K562 (cell line): ENCODE measurements around the gene SLC5A11. TPM values are rescaled to one million over a fixed set of nuclear protein-coding genes. Genes with fewer than 3 reads are reported as not detected.
A peak's percentile ranks its signal among the peaks of the same experiment; 100 is the strongest.

ENCODE experiments used
- CREBBP ChIP-seq: IDR thresholded peaks from one replicate; pipeline ENCODE4 v1.6.1; 2012; ENCODE audit warnings: low read depth, mild to moderate bottlenecking, control low read depth, inconsistent platforms, low read length
- DPF2 ChIP-seq: fragments of 450-650 bp; IDR thresholded peaks from 2 replicates; pipeline ENCODE4 v1.6.1; 2016
- IRF2 ChIP-seq: sonication (generic); formaldehyde crosslinking; IDR thresholded peaks from 2 replicates; pipeline ENCODE4 v1.8.1; 2022; ENCODE audit warnings: mild to moderate bottlenecking, missing genetic modification reagents
- MEIS2 ChIP-seq: fragments of 450-650 bp; IDR thresholded peaks from 2 replicates; pipeline ENCODE4 v1.6.1; 2014; ENCODE audit warnings: mild to moderate bottlenecking; ENCODE audit not compliant: partially characterized antibody
- PURB ChIP-seq: sonication (generic); formaldehyde crosslinking; IDR thresholded peaks from 2 replicates; pipeline ENCODE4 v1.9.0; 2021; ENCODE audit warnings: low read depth, mild to moderate bottlenecking, missing genetic modification reagents
- RAD21 ChIP-seq, 2 experiments: fragments of 250-450 bp in 1 of 2; fragments of 450-650 bp in 1 of 2; sonication (Bioruptor Pico) in 1 of 2; formaldehyde crosslinking in 1 of 2; IDR thresholded peaks in 1 of 2; conservative IDR thresholded peaks in 1 of 2; 2 replicates each; pipeline versions ENCODE4 v1.4.0 to v1.8.0; 2020 to 2022; ENCODE audit warnings: mild to moderate bottlenecking in 2 of 2, moderate library complexity in 1 of 2
- RHOXF2B ChIP-seq: fragments of 250-450 bp; sonication (Bioruptor Pico); conservative IDR thresholded peaks from 2 replicates; pipeline ENCODE4 v1.5.1; 2021
- SMARCA5 ChIP-seq: fragments of 450-650 bp; IDR thresholded peaks from 2 replicates; pipeline ENCODE4 v1.6.1; 2016
- ZNF668 ChIP-seq: fragments of 250-450 bp; sonication (Bioruptor Pico); IDR thresholded peaks from 2 replicates; pipeline ENCODE4 v1.8.0; 2022; ENCODE audit warnings: mild to moderate bottlenecking, inconsistent platforms
- polyA plus RNA-seq, 8 experiments: library from polyadenylated mRNA; depleted of rRNA in 4 of 8; stranded (reverse) in 5 of 8; unstranded in 3 of 8; fragments of >200 nt; fragmentation: Nextera tagmentation in 2 of 8; fragmentation: Illumina TruSeq in 1 of 8; extraction: Ambion mirVana in 2 of 8; extraction: Trizol in 1 of 8; gene quantifications; 2 replicates each; pipeline versions ENCODE4 v1.2.1 to v1.2.3, GENCODE V29; 2011 to 2014; ENCODE audit warnings: inconsistent platforms in 1 of 8, missing spikeins in 1 of 8
- total RNA-seq, 7 experiments: library from RNA; depleted of rRNA in 6 of 7; stranded (reverse); fragments of >200 nt in 6 of 7; fragmentation: Illumina TruSeq in 2 of 7; extraction: Trizol in 2 of 7; gene quantifications; 2 replicates each; pipeline versions ENCODE4 v1.2.1 to v1.2.3, GENCODE V29; 2011 to 2021; ENCODE audit warnings: low replicate concordance in 1 of 7
- TF ChIP-seq, protein P1 (sequence below), 2 experiments: fragments of 450-650 bp; IDR thresholded peaks; 2 replicates each; pipeline ENCODE4 v1.6.1; 2016; ENCODE audit warnings: mild to moderate bottlenecking in 2 of 2, borderline replicate concordance in 1 of 2, low read depth in 1 of 2, moderate library complexity in 1 of 2
- TF ChIP-seq, protein P2 (sequence below): IDR thresholded peaks from 3 replicates; pipeline ENCODE4 v1.6.1; 2011; ENCODE audit warnings: borderline replicate concordance, mild to moderate bottlenecking; ENCODE audit not compliant: insufficient read length, insufficient read depth
- TF ChIP-seq, protein P3 (sequence below), 2 experiments: fragments of 150-350 bp in 1 of 2; IDR thresholded peaks; 2 replicates each; pipeline ENCODE4 v1.6.1; 2012 to 2016; ENCODE audit warnings: low read depth in 2 of 2, low read length in 2 of 2, mild to moderate bottlenecking in 1 of 2, moderate library complexity in 1 of 2

SLC5A11 gene
- total and polyA plus RNA-seq, 9 of the 15 experiments (the other 6 are each of a cell fraction or from before 2014, with no cell fraction given): 0.04 to 0.25 (median 0.11) TPM; not detected in 3

DNA sequence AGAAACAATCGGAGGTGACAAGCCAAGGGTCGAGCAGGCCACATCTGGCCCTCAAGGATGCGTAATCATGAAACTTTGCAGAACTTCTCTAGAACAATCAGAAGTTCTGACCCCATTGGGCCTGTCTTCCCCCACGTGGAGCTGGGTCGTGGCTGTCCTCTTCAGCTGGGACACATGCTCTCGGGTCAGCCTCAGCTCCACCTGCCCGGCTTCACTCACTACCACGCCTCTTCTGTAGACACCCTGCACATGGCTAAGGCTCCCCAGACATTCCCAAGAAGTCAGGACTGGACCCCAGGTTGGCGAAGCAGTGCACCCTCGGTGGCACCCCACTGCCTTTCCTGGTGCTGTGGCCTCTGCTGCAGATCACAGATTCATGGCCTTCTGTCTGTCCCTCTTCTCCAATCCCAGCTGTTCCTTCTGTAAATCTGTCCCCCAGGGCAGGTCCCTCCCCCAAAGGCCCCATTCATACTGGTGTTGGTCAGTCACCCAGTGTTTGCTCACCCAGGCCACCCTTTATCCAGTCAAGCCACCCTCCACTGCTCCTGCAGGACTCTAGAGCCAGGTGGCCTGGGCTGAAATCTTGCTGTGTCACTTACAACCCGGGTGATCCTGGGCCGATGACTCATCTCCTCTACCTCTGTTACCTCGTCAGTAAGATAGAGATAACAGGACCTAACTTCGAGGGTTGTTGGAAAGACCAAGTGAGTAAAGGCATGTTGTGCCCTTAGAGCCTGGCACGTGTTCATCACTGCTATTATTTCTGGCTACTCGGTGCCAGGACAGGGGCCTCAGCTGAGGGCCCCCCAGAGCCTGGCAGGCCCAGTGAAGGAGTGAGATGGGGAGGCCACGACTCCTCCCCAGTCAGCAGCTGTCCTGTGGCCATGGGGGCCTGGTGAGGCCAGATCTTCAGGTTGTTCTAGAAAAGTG is 1.4 kb upstream of the SLC5A11 start (continued):
- TF ChIP-seq, protein P1, sequence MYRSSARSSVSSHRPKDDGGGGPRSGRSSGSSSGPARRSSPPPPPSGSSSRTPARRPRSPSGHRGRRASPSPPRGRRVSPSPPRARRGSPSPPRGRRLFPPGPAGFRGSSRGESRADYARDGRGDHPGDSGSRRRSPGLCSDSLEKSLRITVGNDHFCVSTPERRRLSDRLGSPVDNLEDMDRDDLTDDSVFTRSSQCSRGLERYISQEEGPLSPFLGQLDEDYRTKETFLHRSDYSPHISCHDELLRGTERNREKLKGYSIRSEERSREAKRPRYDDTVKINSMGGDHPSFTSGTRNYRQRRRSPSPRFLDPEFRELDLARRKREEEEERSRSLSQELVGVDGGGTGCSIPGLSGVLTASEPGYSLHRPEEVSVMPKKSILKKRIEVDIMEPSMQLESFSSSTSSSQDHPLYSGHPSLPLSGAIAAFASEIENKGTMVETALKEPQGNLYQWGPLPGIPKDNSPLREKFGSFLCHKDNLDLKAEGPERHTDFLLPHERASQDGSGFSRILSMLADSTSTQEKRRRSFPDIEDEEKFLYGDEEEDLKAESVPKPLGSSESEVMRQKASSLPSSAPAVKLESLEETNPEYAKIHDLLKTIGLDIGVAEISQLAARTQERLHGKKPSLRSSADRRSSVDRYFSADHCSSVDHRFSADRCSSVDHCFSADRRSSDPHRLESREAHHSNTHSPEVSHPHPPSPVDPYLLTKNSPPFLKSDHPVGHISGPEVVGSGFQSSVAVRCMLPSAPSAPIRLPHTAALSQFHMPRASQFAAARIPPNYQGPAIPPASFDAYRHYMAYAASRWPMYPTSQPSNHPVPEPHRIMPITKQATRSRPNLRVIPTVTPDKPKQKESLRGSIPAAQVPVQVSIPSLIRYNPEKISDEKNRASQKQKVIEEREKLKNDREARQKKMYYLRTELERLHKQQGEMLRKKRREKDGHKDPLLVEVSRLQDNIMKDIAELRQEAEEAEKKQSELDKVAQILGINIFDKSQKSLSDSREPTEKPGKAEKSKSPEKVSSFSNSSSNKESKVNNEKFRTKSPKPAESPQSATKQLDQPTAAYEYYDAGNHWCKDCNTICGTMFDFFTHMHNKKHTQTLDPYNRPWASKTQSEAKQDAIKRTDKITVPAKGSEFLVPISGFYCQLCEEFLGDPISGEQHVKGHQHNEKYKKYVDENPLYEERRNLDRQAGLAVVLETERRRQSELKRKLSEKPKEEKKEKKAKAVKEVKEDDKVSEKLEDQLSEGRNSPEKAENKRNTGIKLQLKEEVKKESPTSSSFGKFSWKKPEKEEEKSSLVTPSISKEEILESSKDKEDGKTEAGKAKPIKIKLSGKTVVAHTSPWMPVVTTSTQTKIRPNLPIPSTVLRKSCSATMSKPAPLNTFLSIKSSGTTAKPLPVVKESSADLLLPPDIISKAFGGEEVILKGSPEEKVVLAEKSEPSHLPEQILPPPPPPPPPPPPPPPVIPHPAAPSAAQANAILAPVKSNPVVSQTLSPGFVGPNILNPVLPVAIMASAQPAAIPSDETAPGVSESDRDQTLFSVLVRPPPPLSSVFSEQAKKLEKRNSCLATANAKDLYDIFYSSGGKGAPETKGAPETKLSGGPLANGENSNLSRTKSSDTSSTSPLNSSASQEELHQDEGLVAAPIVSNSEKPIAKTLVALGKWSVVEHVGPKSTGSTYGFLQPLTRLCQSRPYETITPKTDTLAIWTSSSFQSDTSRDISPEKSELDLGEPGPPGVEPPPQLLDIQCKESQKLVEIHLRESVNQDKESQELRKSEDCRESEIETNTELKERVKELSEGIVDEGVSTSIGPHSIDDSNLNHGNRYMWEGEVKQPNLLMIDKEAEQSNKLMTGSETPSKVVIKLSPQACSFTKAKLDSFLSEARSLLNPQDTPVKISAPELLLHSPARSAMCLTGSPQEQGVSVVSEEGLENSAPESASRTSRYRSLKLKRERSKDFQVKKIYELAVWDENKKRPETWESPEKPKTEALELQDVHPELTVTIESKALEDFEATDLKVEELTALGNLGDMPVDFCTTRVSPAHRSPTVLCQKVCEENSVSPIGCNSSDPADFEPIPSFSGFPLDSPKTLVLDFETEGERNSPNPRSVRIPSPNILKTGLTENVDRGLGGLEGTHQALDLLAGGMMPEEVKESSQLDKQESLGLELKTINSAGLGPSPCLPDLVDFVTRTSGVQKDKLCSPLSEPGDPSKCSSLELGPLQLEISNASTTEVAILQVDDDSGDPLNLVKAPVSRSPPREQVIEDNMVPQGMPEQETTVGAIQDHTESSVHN (IDR thresholded peaks at IDR 0.05; ENCODE audit: borderline replicate concordance in 1 of 2, low read depth in 1 of 2): peak in 1 of 2 experiments; percentile 72; a peak in 1 of 4 replicates
- TF ChIP-seq DPF2 (peak; percentile 98), ZNF668 (no peak), MEIS2 (peak; percentile 29), PURB (CRISPR knock-in tag) (no peak), RAD21 (CRISPR knock-in tag; conservative IDR thresholded peaks at IDR 0.05 in 1 of 2, IDR thresholded peaks at IDR 0.05 in 1 of 2) (no peak), IRF2 (no peak), RHOXF2B (CRISPR knock-in tag) (no peak), SMARCA5 (0 out of 2 replicates have a peak, but pooled peaks have one; percentile 42), CREBBP (no peak)
- TF ChIP-seq, protein P2, sequence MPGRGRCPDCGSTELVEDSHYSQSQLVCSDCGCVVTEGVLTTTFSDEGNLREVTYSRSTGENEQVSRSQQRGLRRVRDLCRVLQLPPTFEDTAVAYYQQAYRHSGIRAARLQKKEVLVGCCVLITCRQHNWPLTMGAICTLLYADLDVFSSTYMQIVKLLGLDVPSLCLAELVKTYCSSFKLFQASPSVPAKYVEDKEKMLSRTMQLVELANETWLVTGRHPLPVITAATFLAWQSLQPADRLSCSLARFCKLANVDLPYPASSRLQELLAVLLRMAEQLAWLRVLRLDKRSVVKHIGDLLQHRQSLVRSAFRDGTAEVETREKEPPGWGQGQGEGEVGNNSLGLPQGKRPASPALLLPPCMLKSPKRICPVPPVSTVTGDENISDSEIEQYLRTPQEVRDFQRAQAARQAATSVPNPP: no peak
- TF ChIP-seq, protein P3, sequence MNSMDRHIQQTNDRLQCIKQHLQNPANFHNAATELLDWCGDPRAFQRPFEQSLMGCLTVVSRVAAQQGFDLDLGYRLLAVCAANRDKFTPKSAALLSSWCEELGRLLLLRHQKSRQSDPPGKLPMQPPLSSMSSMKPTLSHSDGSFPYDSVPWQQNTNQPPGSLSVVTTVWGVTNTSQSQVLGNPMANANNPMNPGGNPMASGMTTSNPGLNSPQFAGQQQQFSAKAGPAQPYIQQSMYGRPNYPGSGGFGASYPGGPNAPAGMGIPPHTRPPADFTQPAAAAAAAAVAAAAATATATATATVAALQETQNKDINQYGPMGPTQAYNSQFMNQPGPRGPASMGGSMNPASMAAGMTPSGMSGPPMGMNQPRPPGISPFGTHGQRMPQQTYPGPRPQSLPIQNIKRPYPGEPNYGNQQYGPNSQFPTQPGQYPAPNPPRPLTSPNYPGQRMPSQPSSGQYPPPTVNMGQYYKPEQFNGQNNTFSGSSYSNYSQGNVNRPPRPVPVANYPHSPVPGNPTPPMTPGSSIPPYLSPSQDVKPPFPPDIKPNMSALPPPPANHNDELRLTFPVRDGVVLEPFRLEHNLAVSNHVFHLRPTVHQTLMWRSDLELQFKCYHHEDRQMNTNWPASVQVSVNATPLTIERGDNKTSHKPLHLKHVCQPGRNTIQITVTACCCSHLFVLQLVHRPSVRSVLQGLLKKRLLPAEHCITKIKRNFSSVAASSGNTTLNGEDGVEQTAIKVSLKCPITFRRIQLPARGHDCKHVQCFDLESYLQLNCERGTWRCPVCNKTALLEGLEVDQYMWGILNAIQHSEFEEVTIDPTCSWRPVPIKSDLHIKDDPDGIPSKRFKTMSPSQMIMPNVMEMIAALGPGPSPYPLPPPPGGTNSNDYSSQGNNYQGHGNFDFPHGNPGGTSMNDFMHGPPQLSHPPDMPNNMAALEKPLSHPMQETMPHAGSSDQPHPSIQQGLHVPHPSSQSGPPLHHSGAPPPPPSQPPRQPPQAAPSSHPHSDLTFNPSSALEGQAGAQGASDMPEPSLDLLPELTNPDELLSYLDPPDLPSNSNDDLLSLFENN (IDR thresholded peaks at IDR 0.05; ENCODE audit: low read depth in 2 of 2, low read length in 2 of 2): peak in 1 of 2 experiments; percentile 60; a peak in 1 of 4 replicates
